Measurements from ENCODE around the gene PDHA2. TPM values are rescaled to one million over a fixed set of nuclear protein-coding genes. Genes with fewer than 3 reads are reported as not detected.

The PDHA2 gene
- total RNA-seq, 1 donor from 2014 or later, result not detected

DNA sequence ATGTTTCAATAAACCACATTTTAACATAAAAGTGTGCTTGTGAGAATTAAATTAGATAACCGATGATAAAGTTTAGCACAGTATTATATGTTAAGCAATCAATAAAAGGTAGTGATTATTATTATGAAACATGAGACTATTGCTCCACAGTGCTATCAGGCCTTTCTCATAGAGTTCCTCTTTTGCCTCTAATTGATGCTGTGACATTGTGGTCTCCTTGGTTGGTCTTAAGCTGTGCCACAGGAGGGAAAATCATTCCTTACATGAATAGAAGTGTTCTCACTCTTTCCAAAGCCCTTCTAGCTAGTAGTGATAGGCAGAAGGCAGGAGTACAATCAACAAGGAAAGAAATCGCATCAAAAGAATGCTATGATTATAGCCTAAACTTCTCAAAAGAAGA lies 9.2 kb upstream of the PDHA2 start:
- TF ChIP-seq, protein P1, sequence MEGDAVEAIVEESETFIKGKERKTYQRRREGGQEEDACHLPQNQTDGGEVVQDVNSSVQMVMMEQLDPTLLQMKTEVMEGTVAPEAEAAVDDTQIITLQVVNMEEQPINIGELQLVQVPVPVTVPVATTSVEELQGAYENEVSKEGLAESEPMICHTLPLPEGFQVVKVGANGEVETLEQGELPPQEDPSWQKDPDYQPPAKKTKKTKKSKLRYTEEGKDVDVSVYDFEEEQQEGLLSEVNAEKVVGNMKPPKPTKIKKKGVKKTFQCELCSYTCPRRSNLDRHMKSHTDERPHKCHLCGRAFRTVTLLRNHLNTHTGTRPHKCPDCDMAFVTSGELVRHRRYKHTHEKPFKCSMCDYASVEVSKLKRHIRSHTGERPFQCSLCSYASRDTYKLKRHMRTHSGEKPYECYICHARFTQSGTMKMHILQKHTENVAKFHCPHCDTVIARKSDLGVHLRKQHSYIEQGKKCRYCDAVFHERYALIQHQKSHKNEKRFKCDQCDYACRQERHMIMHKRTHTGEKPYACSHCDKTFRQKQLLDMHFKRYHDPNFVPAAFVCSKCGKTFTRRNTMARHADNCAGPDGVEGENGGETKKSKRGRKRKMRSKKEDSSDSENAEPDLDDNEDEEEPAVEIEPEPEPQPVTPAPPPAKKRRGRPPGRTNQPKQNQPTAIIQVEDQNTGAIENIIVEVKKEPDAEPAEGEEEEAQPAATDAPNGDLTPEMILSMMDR (IDR thresholded peaks at IDR 0.05; ENCODE audit: borderline replicate concordance), result no peak
- Histone ChIP-seq H3K36me3 (no peaks in the 10 kb centered on the region), H3K4me1 (no peaks in the 10 kb centered on the region), H3K4me3 (no peak overlapping the region), H3K9me3 (replicated peaks) (no peaks in the 10 kb centered on the region), H3K27me3 (ENCODE audit: low read depth) (no peaks in the 10 kb centered on the region), H3K27ac (replicated peaks) (no peak overlapping the region)
- intact Hi-C loops (cut with micrococcal nuclease), result no loop called here
- DNase-seq, result no peak

DNA sequence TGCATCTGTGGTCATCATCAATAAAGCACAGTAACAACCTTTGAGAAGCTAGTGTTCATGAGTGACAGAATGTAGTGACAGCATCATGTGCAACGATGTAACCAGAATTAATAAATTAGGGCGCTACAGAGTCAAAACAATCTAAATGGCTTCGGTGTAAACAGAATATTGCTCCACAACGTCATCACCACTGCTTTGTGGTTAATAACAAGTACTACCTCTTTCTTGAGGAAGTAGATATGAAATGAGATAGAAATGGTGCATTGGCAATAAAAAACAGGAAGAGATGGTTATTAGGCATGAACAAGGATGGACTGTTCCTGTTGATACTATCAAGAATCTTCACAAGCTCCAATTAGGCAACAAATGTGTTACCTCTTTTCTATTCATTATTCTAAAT lies 8.7 kb upstream of the PDHA2 start:
- Histone ChIP-seq H3K4me1 (no peaks in the 10 kb centered on the region), H3K27me3 (ENCODE audit: low read depth) (no peaks in the 10 kb centered on the region), H3K27ac (replicated peaks) (no peak overlapping the region), H3K4me3 (no peak overlapping the region), H3K9me3 (replicated peaks) (no peaks in the 10 kb centered on the region), H3K36me3 (no peaks in the 10 kb centered on the region)
- TF ChIP-seq, protein P1 (IDR thresholded peaks at IDR 0.05; ENCODE audit: borderline replicate concordance), result no peak
- intact Hi-C loops (cut with micrococcal nuclease), result no loop called here
- no peak for DNase-seq

DNA sequence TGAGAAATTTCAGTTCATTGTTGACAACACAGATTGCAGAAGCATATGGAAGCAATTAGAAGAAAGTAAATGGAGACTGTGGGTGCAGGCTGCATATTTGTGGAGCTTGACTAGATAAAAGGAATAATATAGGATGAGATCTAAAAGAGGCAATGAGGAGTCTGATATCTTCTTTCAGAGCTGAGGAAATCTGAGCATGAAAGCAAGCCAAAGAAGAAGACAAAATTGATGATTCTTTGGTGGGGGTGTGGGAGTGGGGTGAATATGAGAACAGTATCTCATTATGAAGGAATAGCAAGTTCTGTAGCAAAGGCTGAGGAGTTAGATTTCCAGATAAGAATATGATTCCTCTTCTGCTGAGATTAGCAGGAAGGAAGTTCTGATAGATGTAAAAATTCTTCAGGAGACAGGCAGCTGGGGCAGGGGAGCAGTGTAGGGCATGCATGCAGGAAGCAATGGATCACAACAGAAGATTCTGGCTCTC lies 6.1 kb upstream of the PDHA2 start:
- H3K27ac ChIP-seq (replicated peaks), result no peak overlapping the region
- no peaks in the 10 kb centered on the region for H3K9me3 ChIP-seq (replicated peaks)
- intact Hi-C loops (cut with micrococcal nuclease), result no loop called here
- TF ChIP-seq, protein P1 (IDR thresholded peaks at IDR 0.05; ENCODE audit: borderline replicate concordance), result no peak
- H3K27me3 ChIP-seq (ENCODE audit: low read depth), result no peaks in the 10 kb centered on the region
- no peak for DNase-seq
- H3K4me3 ChIP-seq, result no peak overlapping the region
- H3K4me1 ChIP-seq, result no peaks in the 10 kb centered on the region
- H3K36me3 ChIP-seq, result no peaks in the 10 kb centered on the region

DNA sequence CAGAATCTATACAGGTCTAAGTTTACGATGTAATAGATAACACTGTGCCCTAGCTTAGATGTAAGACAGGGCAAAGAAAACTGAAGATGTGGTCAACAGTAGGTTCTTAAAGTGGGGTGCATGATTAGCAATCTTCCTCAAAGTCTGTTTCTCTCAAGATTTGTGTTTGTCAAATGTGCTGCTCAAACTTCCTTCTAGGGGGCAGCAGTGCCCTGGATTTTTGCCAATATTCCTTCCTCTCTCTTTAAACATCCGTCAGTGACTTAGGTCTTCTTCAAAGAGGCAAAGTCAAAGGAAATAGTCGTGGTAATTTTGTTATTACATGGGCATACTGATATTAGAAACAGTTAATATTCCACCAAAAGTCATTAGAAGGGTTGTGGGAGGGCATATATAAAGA lies 4.2 kb upstream of the PDHA2 start:
- DNase-seq, result no peak
- Histone ChIP-seq H3K27ac (replicated peaks) (no peak overlapping the region), H3K36me3 (no peaks in the 10 kb centered on the region), H3K4me1 (no peaks in the 10 kb centered on the region), H3K4me3 (no peak overlapping the region), H3K9me3 (replicated peaks) (no peaks in the 10 kb centered on the region), H3K27me3 (ENCODE audit: low read depth) (no peaks in the 10 kb centered on the region)
- TF ChIP-seq, protein P1 (IDR thresholded peaks at IDR 0.05; ENCODE audit: borderline replicate concordance), result peak; percentile 35
- intact Hi-C loops (cut with micrococcal nuclease), result no loop called here

DNA sequence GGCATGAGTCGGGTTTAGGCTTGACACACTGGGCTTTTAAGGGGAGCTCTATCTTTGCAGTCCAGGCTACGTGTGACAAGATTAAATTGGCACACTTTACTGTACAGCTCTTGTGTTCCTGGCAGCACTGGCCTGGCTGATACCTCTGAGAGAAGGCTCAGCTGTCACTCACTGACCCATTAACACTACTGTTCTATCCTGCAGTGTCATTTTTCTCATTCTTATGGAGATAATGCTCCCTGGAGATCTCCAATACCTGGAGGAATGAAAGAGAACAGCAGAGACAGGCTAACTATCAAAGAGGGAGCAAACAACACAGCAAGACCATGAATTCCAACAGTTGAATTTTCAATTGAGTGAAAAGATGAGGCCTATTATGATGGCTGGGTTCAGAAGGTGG lies 1.7 kb upstream of the PDHA2 start:
- Histone ChIP-seq H3K27me3 (ENCODE audit: low read depth) (no peaks in the 10 kb centered on the region), H3K27ac (replicated peaks) (no peak overlapping the region), H3K9me3 (replicated peaks) (no peaks in the 10 kb centered on the region), H3K4me3 (no peak overlapping the region), H3K4me1 (no peaks in the 10 kb centered on the region), H3K36me3 (no peaks in the 10 kb centered on the region)
- intact Hi-C loops (cut with micrococcal nuclease), result no loop called here
- TF ChIP-seq, protein P1 (IDR thresholded peaks at IDR 0.05; ENCODE audit: borderline replicate concordance), result no peak
- DNase-seq, result peak; percentile 24

All from left ventricle myocardium inferior (tissue), 1 donor.